Loucy (cell line): ENCODE measurements around the gene ALKBH6.

Source experiments
- EZH2phosphoT487 ChIP-seq: fragments of 200-600 bp; IDR thresholded peaks from 2 replicates; pipeline ENCODE4 v1.6.1; 2018; ENCODE audit warnings: antibody characterized with exemption, mild to moderate bottlenecking, moderate library complexity, borderline replicate concordance
- TF ChIP-seq, protein P1 (sequence below): fragments of 200-600 bp; sonication (generic); conservative IDR thresholded peaks from 2 replicates; pipeline ENCODE4 v1.5.1; 2014; ENCODE audit warnings: mild to moderate bottlenecking, antibody characterized with exemption, low read length

DNA sequence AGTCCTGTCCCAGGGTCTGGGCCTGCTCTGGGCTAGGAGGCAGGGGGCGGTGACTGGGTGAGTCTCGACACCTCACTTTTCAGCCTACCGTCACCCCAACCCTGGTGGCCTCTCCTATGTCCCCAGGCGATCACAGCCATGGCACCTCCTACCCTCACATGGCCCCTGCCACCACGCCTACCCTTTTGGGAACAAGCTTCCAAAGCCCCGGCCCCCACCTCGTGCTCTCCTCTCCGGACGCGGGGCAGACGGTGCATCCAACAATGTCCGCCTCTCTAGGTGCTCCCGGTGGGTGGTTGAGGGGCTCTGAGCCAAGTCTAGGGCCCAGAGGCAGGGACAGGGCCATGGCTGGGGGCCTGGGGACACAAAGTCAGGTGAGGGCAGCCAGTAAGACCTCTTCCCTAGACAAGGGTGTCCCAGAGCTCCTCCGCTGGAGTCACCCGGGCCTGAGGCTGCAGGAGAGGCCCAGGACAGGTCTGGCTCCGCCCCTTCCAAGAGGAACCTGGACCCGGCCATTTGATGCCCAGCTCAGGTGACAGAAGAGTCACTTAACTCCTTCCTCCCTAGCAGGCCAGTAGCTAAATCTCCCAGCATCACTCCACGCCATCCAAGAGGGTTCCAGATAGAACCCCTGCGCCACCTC is 5.6 kb downstream of the ALKBH6 start, which contains the start of gene SYNE4:
- TF ChIP-seq, protein P1, sequence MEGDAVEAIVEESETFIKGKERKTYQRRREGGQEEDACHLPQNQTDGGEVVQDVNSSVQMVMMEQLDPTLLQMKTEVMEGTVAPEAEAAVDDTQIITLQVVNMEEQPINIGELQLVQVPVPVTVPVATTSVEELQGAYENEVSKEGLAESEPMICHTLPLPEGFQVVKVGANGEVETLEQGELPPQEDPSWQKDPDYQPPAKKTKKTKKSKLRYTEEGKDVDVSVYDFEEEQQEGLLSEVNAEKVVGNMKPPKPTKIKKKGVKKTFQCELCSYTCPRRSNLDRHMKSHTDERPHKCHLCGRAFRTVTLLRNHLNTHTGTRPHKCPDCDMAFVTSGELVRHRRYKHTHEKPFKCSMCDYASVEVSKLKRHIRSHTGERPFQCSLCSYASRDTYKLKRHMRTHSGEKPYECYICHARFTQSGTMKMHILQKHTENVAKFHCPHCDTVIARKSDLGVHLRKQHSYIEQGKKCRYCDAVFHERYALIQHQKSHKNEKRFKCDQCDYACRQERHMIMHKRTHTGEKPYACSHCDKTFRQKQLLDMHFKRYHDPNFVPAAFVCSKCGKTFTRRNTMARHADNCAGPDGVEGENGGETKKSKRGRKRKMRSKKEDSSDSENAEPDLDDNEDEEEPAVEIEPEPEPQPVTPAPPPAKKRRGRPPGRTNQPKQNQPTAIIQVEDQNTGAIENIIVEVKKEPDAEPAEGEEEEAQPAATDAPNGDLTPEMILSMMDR: no peak
- TF ChIP-seq EZH2phosphoT487: no peak
